Stimulated activated CD8-positive, alpha-beta memory T cell treated with anti-CD3 and anti-CD28 coated beads, Interleukin-12 subunit alpha, Interleukin-12 subunit beta, amount 100 ng/mL, for 4 hours (primary cell): ENCODE results near the gene CNTNAP2.

Experiments used
- DNase-seq: peaks from one replicate; pipeline ENCODE4 v3.0.0-alpha.2; 2020; ENCODE audit warnings: low read depth

Gene CNTNAP2

DNA sequence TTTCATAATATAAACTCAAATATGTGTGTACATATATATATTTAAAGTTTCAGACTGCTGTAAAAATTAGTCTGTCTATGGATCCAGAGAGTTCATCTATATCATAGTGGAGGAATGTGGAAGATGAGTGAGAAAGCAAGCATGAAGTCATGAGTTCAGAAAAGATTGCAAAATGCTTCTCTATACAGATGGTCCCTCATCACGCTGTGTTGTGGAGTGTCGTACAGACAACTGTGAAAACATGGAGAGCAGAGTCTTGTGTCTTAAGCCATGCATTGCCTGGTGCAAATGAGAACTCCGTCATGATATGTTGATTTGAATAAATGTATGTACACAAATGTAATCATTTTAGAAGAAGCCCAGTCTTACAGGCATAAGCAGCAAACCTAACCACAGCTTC is 316.9 kb downstream of the CNTNAP2 start:
- no peak for DNase-seq

DNA sequence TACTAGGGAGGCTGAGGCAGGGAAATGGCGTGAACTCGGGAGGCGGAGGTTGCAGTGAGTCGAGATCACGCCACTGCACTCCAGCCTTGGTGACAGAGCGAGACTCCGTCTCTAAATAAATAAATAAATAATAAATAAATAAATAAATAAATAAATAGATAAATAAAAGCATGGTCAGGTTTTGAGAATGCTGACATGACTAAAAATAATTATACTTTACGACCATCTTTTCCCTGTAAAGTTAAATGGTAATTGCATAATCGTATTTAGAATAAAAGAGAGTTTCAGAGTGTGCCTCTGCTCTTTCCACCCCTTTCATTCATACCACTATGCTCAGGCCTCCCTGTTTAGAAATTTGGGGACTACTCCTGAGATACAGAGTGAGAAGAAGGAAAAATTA is 326.5 kb downstream of the CNTNAP2 start:
- DNase-seq: no peak

DNA sequence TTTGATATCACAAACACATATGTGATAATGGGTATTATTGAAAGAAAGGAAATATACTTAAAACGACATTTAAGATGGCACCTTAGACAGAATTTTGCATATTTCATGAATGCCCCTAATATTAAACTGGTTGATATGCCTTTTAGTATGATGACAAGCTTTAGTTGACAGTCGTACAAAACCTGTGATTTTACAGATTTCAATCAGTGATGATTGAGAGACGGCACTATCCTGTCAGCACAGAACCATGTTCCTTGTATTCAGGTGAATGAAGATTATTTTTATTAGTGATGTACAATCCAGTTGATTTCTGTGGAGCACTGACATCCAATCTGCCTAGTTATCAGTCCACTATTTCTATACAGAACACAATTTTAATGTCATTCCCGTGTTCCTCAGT is 333.0 kb downstream of the CNTNAP2 start:
- DNase-seq: no peak

DNA sequence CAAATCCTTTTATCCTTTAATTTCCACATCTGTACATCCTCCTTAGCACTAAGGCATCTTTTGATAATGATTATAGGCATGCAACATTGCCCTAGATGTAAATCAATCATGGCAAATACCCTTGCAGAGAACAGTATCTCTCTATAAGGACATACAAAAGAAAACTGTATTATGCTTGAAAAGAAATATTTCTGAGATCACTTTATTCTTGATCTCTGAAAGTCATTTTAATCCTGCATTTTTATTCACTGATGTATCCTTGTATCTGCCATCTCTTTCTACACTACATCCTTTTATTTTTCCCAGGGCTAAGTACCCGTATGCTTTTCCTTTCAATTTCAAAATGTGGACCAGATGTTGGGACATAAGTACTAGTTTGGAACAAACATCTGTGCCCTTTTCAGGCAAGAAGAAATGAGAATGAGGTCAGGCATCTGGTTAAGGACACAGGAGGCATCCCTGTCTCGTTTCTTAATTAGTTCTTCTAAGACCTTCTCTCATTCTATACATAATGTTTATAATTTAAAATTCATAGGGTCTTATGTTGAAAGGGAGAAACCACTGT is 338.6 kb downstream of the CNTNAP2 start:
- no peak for DNase-seq

DNA sequence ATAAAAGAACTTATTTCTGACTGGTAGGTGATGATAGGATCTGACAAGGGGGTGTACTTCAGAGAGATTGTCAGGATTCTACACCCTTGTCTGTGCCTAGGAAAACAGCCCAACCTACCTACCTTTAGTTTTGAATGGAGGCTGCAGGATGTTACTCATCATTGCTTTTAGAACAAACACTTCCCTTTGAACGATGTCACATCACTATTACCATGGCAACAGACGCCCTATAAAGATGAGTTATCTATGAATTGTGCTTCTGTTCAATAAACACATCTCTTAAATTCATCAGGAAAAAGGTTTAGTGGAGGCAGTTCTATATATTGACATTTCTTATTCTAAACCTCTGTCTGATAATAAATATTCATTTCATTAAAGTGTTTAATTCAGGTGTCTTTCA is 362.4 kb downstream of the CNTNAP2 start:
- DNase-seq: no peak

DNA sequence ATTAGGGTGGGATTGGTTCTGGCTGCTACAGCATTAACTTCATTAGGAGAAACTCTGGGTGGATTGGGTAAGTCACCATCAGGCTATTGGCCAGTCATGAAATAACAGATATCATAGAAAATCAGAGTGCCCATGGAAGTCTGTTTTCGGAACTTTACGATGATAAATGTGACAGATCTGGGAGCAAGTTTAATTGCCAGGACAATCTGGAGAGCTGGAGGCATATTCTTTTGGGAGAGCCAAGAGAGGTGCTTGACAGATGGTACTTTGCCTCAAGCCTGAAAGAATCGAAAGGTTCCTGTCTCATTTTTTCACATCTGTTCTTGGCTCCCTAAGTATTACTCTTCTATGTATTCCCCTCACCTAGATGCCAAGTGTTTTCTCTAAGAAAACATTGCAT is 369.9 kb downstream of the CNTNAP2 start:
- no peak for DNase-seq

DNA sequence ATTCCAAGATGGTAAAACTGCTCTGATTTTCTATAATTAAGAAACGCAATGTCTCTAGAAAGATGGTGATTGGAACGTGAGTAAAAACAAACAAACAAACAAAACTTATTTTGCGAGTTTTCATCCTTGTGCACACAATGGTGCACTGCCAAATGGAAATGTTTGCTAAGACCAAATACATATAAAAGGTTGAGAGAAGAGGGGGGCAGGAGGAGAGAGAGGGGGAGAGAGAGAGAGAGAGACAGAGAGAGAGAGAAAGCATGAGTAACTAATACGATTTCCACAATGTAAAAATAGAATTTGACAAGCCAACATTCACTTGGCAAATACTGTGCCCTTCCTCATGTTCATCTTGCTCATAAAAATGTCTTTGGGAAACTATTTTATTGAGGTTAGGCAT is 375.4 kb downstream of the CNTNAP2 start:
- no peak for DNase-seq

DNA sequence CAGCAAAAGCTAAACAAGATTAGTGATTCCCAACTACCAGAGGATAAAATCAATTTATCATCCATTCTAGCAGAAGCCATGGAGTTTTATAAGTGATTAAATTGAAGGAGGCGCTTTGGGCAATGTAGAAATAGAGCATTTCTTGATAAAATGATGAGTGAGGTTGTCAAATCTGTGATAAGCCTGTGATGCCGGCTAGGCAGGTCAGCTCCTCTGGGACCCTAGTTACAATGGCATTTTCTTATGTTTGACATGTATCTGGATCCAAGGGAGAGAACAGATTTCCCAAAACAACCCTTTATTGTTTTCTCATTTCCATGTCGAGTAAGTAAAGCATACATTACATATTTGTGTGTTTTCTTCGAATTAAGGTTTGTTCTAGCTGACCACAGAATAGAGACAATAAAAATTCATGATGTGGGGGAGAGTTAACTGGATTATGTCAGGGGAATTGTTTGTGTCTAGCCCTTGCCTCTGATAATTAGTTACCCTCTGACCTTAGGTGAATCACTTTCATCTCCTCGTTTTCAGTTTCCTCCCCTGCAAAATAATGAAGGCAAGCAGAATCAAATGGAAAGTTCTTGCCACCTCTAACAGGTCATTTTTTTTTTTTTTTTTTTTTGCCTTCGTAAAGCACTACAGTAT is 378.5 kb downstream of the CNTNAP2 start:
- DNase-seq: no peak

DNA sequence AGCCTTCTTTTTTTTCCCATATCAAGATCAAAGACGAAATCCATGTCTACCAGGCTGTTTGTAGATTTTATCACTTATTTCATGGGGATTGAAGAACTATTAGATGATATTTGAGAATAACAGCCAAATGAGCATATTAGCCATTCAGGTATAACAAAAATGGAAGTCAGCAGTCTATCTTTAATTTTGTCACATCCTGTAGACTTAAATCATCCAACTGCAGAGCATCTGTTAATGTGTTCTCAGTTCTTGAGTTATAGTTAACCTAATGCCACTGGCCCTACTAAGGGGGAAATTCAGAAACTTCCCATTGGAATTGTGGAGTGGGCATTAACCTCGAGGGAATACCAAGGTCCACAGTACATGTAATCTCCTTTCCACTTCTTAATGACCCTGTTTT is 380.1 kb downstream of the CNTNAP2 start:
- no peak for DNase-seq

DNA sequence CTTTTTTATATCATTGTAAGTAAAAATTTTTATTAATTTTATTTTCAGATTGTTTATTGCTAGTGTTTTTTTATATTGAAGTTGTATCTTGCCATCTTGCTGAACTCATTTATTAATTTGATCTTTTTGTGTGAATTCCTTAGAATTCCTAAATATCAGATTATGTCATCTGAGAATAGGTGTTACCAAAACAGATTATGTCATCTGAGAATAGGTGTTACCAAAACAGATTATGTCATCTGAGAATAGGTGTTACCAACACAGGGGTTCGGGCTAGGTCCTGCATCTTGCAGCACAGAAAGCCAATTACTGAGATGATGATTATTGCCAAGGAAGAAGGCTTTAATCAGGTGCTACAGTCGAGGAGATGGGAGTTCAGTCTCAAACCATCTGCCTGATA is 383.4 kb downstream of the CNTNAP2 start:
- DNase-seq: no peak

DNA sequence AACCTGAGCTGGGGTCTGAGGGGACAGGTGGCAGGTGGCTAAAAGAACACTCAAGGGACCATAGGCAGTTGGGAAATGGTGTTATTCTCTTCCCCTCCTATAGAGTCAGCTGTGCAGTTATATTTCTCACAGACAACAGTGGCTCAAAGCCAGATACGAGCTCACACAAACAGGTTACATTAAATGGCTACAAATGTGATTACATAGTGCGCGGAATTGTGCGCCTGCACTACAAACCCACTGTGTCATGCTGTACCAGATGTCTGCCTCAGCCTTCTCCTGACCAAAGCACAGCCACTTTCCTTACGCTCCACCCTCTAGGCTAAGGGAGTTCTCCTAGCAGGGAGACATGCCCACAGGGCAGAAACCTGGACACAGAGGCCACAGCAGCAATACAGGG is 387.2 kb downstream of the CNTNAP2 start:
- no peak for DNase-seq

DNA sequence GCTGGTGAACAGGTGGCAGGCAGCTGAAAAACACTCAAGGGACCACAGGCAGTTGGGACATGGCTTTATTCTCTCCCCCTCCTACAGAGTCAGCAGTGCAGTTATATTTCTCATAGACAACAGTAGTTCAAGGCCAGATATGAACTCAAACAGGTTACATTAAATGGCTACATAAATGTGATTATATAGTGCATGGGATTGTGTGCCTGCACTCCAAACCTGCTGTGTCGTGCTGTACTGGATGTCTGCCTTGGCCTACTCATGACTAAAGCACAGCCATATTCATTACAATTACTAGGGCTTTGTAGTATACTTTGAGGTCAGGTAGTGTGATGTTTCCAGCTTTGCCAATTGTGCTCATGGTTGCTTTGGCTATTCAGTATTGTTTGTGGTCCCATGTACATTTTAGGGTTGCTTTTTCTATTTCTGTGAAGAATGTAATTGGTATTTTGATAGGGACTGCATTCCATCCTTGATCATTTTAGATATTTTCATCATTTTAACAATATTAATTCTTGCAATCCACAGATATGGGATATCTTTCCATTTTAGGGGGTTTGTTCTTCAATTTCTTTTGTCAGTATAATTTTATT is 393.6 kb downstream of the CNTNAP2 start:
- no peak for DNase-seq

DNA sequence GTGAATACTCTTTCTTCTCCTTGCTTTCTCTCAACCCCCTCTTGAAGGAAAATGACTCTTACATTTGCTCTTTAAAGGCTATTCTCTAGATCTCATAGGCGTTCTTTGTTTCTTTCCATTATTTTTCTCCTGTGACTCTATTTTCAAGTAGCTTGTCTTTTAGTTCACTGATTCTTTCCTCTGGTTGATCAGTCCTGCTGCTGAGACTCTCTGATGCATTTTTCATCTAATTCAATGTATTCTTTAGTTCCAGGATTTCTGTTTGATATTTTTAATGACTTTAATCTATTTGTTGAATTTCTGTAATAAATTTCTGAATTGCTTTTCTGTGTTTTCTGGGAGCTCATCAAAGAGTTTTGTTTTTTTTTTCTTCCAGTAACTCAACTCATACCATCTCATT is 397.7 kb downstream of the CNTNAP2 start:
- DNase-seq: no peak

DNA sequence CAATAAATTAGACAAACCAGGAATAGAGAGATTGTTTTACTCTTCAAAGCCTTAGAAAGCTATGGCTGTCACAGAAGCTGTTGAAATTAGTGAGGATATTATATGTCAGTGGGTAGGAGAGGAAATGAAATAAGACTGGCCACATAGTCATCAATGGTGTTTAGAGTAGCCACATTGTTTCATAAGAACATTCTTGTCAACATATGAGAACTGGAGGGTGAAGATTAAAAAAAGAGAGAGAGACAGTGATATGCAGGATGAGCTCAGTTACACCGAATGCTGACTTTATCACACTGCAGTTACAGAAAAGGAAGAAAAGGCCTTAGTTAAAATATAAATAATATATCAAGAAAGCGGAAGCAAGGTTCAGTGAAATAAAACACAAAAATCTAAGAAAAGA is 412.0 kb downstream of the CNTNAP2 start:
- no peak for DNase-seq

DNA sequence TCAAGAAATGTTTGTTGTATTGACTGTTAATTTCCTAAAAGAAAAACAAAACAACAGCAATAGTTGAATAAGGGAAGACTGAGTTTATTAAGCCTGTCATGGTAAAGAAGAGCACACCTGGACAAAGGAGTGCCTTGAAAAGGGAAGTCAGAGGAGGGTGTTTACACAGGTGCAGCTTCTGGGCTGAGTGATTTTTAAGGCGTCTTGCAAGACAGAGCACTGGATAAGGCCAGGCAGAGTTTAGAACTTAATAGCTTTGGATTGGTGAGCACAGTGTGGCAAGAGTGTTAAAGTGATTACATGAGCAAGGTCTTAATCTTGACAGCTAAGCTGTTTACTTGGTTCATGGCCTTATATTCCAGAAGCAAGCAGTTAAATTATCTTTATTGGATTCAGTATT is 423.2 kb downstream of the CNTNAP2 start:
- no peak for DNase-seq

DNA sequence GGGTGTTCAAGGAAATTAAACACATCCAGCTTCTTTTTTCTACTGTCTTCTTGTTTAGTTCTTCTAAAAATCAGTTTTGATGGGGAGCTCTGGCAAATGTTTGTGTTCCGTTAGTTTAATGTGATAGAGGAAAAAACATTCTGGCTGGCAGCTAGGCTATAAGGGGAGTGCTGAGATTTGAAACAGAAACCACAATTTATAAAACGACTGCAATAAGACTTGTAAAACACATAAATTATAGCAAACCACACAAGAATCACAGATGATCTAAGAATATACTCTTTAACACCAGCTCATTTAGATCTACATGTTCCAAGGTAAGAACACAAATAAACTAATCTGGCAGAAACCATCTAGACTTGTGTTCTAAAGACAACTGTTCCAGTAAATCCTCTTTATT is 425.5 kb downstream of the CNTNAP2 start:
- no peak for DNase-seq

DNA sequence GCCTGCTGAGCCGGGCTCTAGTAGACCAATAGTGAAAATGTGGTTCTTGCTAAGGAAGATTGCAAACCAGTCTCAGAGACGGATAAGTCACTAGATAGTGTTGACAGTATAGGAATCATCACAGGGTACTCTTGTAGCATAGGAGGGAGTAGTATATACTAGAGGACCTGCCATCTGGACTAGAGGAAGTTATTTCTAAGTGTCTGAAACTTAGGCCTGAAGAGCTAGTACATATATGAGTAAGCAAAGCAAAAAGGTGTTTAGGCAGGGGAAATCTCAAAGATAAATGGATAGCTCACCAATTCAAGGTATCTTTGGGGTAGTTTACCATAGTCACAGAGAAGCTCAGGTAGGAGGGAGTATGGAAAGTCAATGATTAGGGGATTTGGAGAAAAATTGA is 428.1 kb downstream of the CNTNAP2 start:
- no peak for DNase-seq

DNA sequence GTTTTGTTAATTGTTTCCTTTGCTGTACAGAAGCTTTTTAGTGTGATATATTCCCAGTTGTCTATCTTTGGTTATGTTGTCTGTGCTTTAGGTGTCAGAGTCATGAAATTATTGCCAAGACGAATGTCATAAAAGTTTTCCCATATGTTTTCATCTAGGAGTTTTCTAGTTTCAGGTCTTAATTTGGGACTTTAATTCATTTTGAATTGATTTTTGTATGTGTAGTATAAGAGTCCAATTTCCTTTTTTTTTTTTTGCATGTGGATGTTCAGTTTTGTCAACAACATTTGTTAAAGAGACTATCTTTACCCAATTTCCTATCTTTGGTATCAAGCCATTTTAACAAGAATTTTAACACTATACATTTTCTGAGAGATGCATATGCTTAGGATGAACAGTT is 432.2 kb downstream of the CNTNAP2 start:
- no peak for DNase-seq

DNA sequence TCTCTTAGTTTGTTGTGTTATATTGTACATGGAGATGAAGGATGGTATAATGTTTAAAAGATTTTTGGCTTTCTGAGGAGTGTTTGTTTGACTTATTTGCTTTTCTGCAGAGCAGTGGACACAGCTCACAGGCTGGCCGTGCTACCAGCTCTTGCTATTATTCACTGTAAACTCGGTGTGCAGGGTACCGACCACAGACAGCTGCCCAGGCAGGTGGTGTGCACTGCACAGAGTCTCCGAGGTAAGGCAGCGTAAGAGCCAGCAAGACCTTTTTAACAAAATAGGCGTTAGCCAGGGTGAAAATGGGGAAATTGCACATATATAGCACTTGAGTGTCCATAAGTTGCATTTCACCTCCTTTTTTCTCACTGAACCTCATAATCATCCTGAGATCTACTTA is 438.0 kb downstream of the CNTNAP2 start:
- DNase-seq: no peak

DNA sequence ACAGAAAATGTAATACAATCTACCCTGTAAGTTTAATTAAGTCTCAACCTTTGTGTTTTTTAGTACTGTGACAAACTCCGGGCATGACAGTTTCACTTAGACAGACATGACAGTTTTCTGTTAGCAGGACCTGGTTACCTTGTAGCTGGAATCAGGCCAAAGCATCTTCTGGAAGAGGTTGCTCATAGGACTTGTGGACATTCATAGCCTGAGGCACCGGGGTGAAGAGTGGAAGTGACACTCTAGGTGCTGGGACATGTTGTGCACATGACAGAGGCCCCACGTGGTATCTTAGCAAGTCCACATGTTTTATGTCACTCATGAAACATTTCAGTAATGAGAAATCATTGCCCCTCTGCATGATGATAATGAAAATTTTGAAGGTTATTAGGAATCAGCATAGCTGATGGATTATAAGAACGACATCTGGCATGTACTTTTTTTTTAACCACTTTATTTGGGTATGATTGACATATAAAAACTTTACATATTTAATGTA is 441.4 kb downstream of the CNTNAP2 start:
- no peak for DNase-seq

DNA sequence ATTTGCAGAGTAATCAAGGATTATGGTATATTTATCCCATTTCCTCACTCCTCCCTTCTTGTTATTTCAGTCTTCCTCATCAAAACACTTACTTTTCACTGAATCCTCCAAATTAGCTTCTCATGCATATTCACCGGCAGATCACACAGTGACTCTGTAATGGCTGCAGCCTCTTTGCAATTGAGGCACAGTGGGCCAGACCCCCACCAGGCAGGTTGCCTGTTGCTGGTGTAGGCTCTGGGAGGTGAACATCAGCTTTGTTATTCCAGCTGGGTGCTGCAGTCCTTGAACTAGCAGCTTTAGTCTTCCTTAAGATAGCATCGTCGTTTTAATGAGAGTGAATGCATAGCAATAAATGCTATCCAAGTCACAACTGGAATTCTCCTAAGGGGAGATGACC is 449.3 kb downstream of the CNTNAP2 start:
- no peak for DNase-seq

DNA sequence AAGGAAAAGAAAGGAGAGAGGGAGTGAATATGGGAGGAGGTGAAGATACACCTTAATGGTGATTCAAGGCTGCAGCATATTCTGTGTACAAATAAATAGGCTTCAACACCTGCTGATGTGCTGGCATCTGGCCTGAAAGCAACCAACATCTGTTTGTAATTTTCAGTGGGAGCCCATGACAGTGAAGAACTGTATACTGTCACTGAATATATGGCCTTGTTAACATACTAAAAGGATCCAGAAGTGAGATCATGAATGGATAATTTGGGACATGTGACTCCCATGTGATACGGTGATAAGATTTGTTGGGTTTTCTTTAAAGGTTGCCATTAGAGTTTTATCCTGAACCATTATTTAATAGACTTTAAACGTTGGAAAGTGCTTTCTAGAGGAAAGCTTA is 459.3 kb downstream of the CNTNAP2 start:
- DNase-seq: no peak

DNA sequence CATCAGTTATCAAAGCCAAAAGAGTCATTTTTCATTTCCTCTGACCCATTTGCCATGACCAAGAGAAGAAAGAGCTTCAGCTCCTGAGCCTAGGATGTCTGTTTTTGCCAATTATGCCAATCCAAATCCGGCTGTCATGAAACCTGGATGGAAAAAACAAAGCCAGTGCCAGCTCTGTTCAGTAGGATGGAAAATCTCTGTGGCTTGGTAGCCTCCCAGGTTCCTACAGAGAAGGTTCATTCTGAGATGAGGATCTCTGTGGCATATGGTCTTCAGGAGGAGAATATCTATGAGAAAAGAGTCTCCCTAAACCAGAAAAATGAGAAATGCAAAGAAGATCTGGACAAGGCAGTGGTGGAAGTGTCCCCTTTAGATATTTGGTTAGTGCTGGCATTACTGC is 475.4 kb downstream of the CNTNAP2 start:
- DNase-seq: no peak

DNA sequence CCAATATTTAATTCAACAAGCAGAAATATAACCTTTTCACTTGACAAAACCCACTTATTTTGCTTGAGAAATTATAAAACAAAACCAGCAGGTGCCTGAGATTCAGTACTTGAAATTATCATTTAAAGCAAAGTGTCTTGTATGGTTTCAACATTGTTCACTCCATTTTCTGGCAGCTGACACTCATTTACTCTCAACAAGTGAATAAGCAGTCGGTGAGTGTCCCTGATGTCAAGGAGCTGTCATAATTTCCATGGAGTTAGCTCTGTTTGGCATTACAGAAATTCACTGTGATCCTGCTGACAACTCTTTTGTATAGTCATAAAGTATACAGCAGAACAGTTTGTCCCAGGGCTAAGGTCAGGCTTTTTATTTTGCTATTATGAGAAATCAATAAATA is 490.0 kb downstream of the CNTNAP2 start:
- no peak for DNase-seq
